A549 (cell line): ENCODE data around the gene GALNTL6. TPM values are rescaled to one million over a fixed set of nuclear protein-coding genes. Genes with fewer than 3 reads are reported as not detected.

Experiments
- ATAC-seq, 2 experiments: fragments of 200-7000 bp in 1 of 2; fragments of >200 bp in 1 of 2; cut with Nextera tagmentation in 1 of 2; cut with Tn5 transposase in 1 of 2; 3 replicates each; pipeline versions ENCODE4 v1.8.0 to v1.9.1; 2018 to 2020; ENCODE audit warnings: mild to moderate bottlenecking in 1 of 2, moderate library complexity in 1 of 2
- CTCF ChIA-PET: fragments of 300-600 bp; sonication (Branson Sonifier 250); formaldehyde crosslinking; extraction: SDS; loops from one replicate; lab custom pipeline; 2021; ENCODE audit warnings: antibody characterized with exemption, inconsistent platforms; lab: Yijun Ruan, JAX
- POLR2A ChIA-PET: fragments of 350-600 bp; formaldehyde crosslinking; extraction: SDS; loops from one replicate; lab custom pipeline; 2021; ENCODE audit warnings: antibody characterized with exemption, inconsistent platforms; lab: Yijun Ruan, JAX
- DNase-seq, 2 experiments: peaks; one replicate each; pipeline versions ENCODE4 v3.0.0 to v3.0.0-alpha.2; 2011 to 2016; ENCODE audit warnings: low read depth in 1 of 2, low spot score in 1 of 2
- FAIRE-seq: peaks from 2 replicates; lab custom pipeline; 2011; peaks lifted over from hg19 to GRCh38; lab: Jason Lieb, UNC
- H3K27ac ChIP-seq, 2 experiments: fragments of >200 bp; sonication (Bioruptor Twin); formaldehyde crosslinking; 3 replicates each; pipeline ENCODE4 v1.5.1; 2016 to 2017
- H3K4me1 ChIP-seq: fragments of >200 bp; sonication (Bioruptor Twin); formaldehyde crosslinking; 3 replicates; pipeline ENCODE4 v1.6.1; 2016
- H3K4me2 ChIP-seq: fragments of >200 bp; sonication (Bioruptor Twin); formaldehyde crosslinking; 3 replicates; pipeline ENCODE4 v1.6.1; 2016
- H3K4me3 ChIP-seq: fragments of >200 bp; sonication (Bioruptor Twin); formaldehyde crosslinking; 3 replicates; pipeline ENCODE4 v1.5.1; 2016
- H3K9me3 ChIP-seq: fragments of >200 bp; sonication (Bioruptor Twin); formaldehyde crosslinking; 3 replicates; pipeline ENCODE4 v1.6.1; 2016
- BCL3 ChIP-seq: fragments of >200 bp; sonication (Bioruptor Twin); formaldehyde crosslinking; IDR thresholded peaks from 3 replicates; pipeline ENCODE4 v1.6.1; 2016
- CHD4 ChIP-seq: fragments of 200-600 bp; sonication (generic); IDR thresholded peaks from 2 replicates; pipeline ENCODE4 v1.6.1; 2016; ENCODE audit warnings: antibody characterized with exemption, mild to moderate bottlenecking, borderline replicate concordance
- CTCF ChIP-seq: fragments of >200 bp; sonication (Bioruptor Twin); formaldehyde crosslinking; IDR thresholded peaks from 3 replicates; pipeline ENCODE4 v1.5.1; 2016
- ESRRA ChIP-seq: fragments of 150-350 bp; IDR thresholded peaks from 2 replicates; pipeline ENCODE4 v1.6.1; 2014; ENCODE audit warnings: mild to moderate bottlenecking, low read length, borderline replicate concordance
- HEYL ChIP-seq: fragments of 250-450 bp; sonication (Bioruptor Pico); IDR thresholded peaks from 2 replicates; pipeline ENCODE4 v1.8.0; 2021; ENCODE audit warnings: mild to moderate bottlenecking, moderate library complexity
- HMGXB4 ChIP-seq: fragments of 250-450 bp; sonication (Bioruptor Pico); IDR thresholded peaks from 2 replicates; pipeline ENCODE4 v1.5.0; 2021; ENCODE audit warnings: mild to moderate bottlenecking, moderate library complexity, borderline replicate concordance
- HOXA7 ChIP-seq: fragments of 250-450 bp; sonication (Bioruptor Pico); IDR thresholded peaks from 2 replicates; pipeline ENCODE4 v1.5.0; 2020; ENCODE audit warnings: mild to moderate bottlenecking, moderate library complexity
- HOXB13 ChIP-seq: fragments of 250-450 bp; sonication (Bioruptor Pico); IDR thresholded peaks from 2 replicates; pipeline ENCODE4 v1.5.0; 2020; ENCODE audit warnings: low read depth, mild to moderate bottlenecking, moderate library complexity
- HOXB5 ChIP-seq: fragments of 250-450 bp; sonication (Bioruptor Pico); IDR thresholded peaks from 2 replicates; pipeline ENCODE4 v1.5.0; 2020; ENCODE audit warnings: mild to moderate bottlenecking, moderate library complexity
- JUN ChIP-seq, 2 experiments: fragments of >200 bp; sonication (Bioruptor Twin); formaldehyde crosslinking; IDR thresholded peaks; 2 replicates in 1 of 2; 3 replicates in 1 of 2; pipeline ENCODE4 v1.6.1; 2016 to 2017
- JUNB ChIP-seq: fragments of >200 bp; sonication (Bioruptor Twin); formaldehyde crosslinking; IDR thresholded peaks from 2 replicates; pipeline ENCODE4 v1.6.1; 2016
- KDM1A ChIP-seq: fragments of 200-600 bp; sonication (generic); IDR thresholded peaks from 2 replicates; pipeline ENCODE4 v1.6.1; 2016; ENCODE audit warnings: low read depth, mild to moderate bottlenecking
- KDM5A ChIP-seq: fragments of 200-600 bp; sonication (generic); IDR thresholded peaks from 2 replicates; pipeline ENCODE4 v1.6.1; 2016; ENCODE audit warnings: antibody characterized with exemption, mild to moderate bottlenecking
- NPAS2 ChIP-seq: fragments of 250-450 bp; sonication (Bioruptor Pico); IDR thresholded peaks from 2 replicates; pipeline ENCODE4 v1.8.0; 2022; ENCODE audit warnings: mild to moderate bottlenecking, moderate library complexity, borderline replicate concordance
- PHF8 ChIP-seq: fragments of 200-600 bp; sonication (generic); IDR thresholded peaks from 2 replicates; pipeline ENCODE4 v1.6.1; 2016; ENCODE audit warnings: low read depth, mild to moderate bottlenecking, antibody characterized with exemption, moderate library complexity, borderline replicate concordance
- POLR2AphosphoS2 ChIP-seq: conservative IDR thresholded peaks from 2 replicates; pipeline ENCODE4 v1.6.1; 2012; ENCODE audit warnings: low read length, improper control_type of control experiment, inconsistent platforms
- RAD21 ChIP-seq, 2 experiments: fragments of >200 bp in 1 of 2; sonication (Bioruptor Twin) in 1 of 2; formaldehyde crosslinking in 1 of 2; IDR thresholded peaks in 1 of 2; conservative IDR thresholded peaks in 1 of 2; 2 replicates in 1 of 2; 3 replicates in 1 of 2; pipeline ENCODE4 v1.6.1; 2012 to 2018; ENCODE audit warnings: inconsistent platforms in 1 of 2
- RNF2 ChIP-seq: fragments of 200-600 bp; sonication (generic); IDR thresholded peaks from 2 replicates; pipeline ENCODE4 v1.6.1; 2016; ENCODE audit warnings: low read depth, mild to moderate bottlenecking, antibody characterized with exemption, moderate library complexity, borderline replicate concordance
- SMC3 ChIP-seq: fragments of >200 bp; sonication (Bioruptor Twin); formaldehyde crosslinking; IDR thresholded peaks from 3 replicates; pipeline ENCODE4 v1.6.1; 2018; ENCODE audit warnings: inconsistent platforms
- ZC3H11A ChIP-seq: fragments of 450-650 bp; IDR thresholded peaks from 2 replicates; pipeline ENCODE4 v1.6.1; 2014; ENCODE audit warnings: antibody characterized with exemption, mild to moderate bottlenecking
- WGBS: methylation state at CpG from one replicate; pipeline ENCODE4 v1.1.6; 2017; ENCODE audit errors: missing lambda C conversion rate; 5-methylcytosine and 5-hydroxymethylcytosine counted together
- polyA plus RNA-seq, 4 experiments: library from polyadenylated mRNA; depleted of rRNA in 3 of 4; stranded (reverse); fragments of >200 nt; fragmentation: RNase III in 1 of 4; extraction: RNeasy Plus Mini Kit Qiagen cat#74134 plus additional on column Dnase treatment in 1 of 4; gene quantifications; 2 replicates in 3 of 4; 3 replicates in 1 of 4; pipeline ENCODE4 v1.2.3, GENCODE V29; 2011 to 2017
- TF ChIP-seq, protein P1 (sequence below): IDR thresholded peaks from 2 replicates; pipeline ENCODE4 v1.6.1; 2012; ENCODE audit warnings: low read depth, borderline replicate concordance
- TF ChIP-seq, protein P2 (sequence below): fragments of 150-350 bp; IDR thresholded peaks from 2 replicates; pipeline ENCODE4 v1.6.1; 2014; ENCODE audit warnings: low read depth, mild to moderate bottlenecking, low read length

GALNTL6 gene
- polyA plus RNA-seq, 2 of the 4 experiments (the other 2 are of a cell fraction) = 0.06 to 0.49 TPM

- no peaks in the 10 kb centered on the region for H3K4me1 ChIP-seq
- H3K9me3 ChIP-seq = no peaks in the 10 kb centered on the region
- TF ChIP-seq PHF8 = no peak
- no peak for ATAC-seq
- no peak for DNase-seq
- no peak overlapping the region for H3K4me3 ChIP-seq
- ChIA-PET POLR2A (no interaction called here), CTCF (no interaction called here)
- H3K27ac ChIP-seq = no peak overlapping the region
- FAIRE-seq = no peak
- no peak overlapping the region for H3K4me2 ChIP-seq
- WGBS = 89% methylated on average over 1 of the region's 1 CpG
Measured at GRCh38 chr4:171843456-171843855, 30.3 kb downstream of the GALNTL6 start.

GRCh38 chr4:171846232-171846631 lies 33.0 kb downstream of the GALNTL6 start:
- ATAC-seq (peak; percentile 34 to 71; a peak in 4 of 6 replicates), DNase-seq (peak in 1 of 2 experiments; percentile 54), FAIRE-seq (no peak)
- POLR2A ChIA-PET = no interaction called here
- no peak overlapping the region for H3K4me3 ChIP-seq
- no peak overlapping the region for H3K4me2 ChIP-seq
- no peaks in the 10 kb centered on the region for H3K9me3 ChIP-seq
- no peak overlapping the region for H3K27ac ChIP-seq
- CTCF ChIA-PET = no interaction called here
- TF ChIP-seq SMC3 (peak; percentile 50; the same call in 2 of the 3 replicates), ZC3H11A (no peak), RAD21 (conservative IDR thresholded peaks at IDR 0.05 in 1 of 2, IDR thresholded peaks at IDR 0.05 in 1 of 2) (peak; percentile 65 to 75), CTCF (peak; percentile 49)
- WGBS = 9% methylated on average over 2 of the region's 2 CpGs
- no peaks in the 10 kb centered on the region for H3K4me1 ChIP-seq

- ChIA-PET POLR2A (no interaction called here), CTCF (no interaction called here)
- TF ChIP-seq, protein P1, sequence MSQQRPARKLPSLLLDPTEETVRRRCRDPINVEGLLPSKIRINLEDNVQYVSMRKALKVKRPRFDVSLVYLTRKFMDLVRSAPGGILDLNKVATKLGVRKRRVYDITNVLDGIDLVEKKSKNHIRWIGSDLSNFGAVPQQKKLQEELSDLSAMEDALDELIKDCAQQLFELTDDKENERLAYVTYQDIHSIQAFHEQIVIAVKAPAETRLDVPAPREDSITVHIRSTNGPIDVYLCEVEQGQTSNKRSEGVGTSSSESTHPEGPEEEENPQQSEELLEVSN = no peak
- TF ChIP-seq HOXB13 (CRISPR knock-in tag) = no peak
- TF ChIP-seq ESRRA = no peak
- TF ChIP-seq CHD4 = no peak
- no peak for TF ChIP-seq RNF2
- TF ChIP-seq JUNB = no peak
- TF ChIP-seq HOXB5 (CRISPR knock-in tag) = no peak
- no peak for TF ChIP-seq POLR2AphosphoS2
- no peak for TF ChIP-seq JUN (IDR thresholded peaks at IDR 0.05)
- TF ChIP-seq KDM5A = no peak
- TF ChIP-seq NPAS2 (CRISPR knock-in tag) = no peak
- no peak for TF ChIP-seq KDM1A
- no peak for TF ChIP-seq HMGXB4
- TF ChIP-seq HOXA7 (CRISPR knock-in tag) = no peak
- no peak for TF ChIP-seq BCL3
- TF ChIP-seq HEYL = no peak
- TF ChIP-seq, protein P2, sequence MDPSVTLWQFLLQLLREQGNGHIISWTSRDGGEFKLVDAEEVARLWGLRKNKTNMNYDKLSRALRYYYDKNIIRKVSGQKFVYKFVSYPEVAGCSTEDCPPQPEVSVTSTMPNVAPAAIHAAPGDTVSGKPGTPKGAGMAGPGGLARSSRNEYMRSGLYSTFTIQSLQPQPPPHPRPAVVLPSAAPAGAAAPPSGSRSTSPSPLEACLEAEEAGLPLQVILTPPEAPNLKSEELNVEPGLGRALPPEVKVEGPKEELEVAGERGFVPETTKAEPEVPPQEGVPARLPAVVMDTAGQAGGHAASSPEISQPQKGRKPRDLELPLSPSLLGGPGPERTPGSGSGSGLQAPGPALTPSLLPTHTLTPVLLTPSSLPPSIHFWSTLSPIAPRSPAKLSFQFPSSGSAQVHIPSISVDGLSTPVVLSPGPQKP = no peak
- FAIRE-seq (no peak), ATAC-seq (no peak), DNase-seq (no peak)
- no peak overlapping the region for H3K27ac ChIP-seq
- no peaks in the 10 kb centered on the region for H3K4me1 ChIP-seq
- no peak overlapping the region for H3K4me2 ChIP-seq
- H3K4me3 ChIP-seq = no peak overlapping the region
- H3K9me3 ChIP-seq = no peaks in the 10 kb centered on the region
- WGBS = 42% methylated on average over 2 of the region's 2 CpGs
Measured at GRCh38 chr4:171846893-171847292, 33.7 kb downstream of the GALNTL6 start.
